GM21447 (cell line): ENCODE data around the gene CH25H.
A peak's percentile ranks its signal among the peaks of the same experiment; 100 is the strongest.
"Not testable (repeated sequence)": the region's sequence is repeated elsewhere in the genome, so short reads cannot be mapped to it uniquely, and the experiment has no call there.

Experiments
- ATAC-seq: cut with Tn5 transposase; IDR thresholded peaks from one replicate; pipeline ENCODE4 v1.9.1; 2021; ENCODE audit not compliant: unreplicated experiment

CH25H gene

GRCh38 chr10:89203237-89203636, 3.9 kb downstream of the CH25H start:
- ATAC-seq = no peak

- ATAC-seq = no peak
Measured at GRCh38 chr10:89202033-89202425, 5.1 kb downstream of the CH25H start.

GRCh38 chr10:89201345-89202032, 5.6 kb downstream of the CH25H start:
- no peak for ATAC-seq

GRCh38 chr10:89197473-89197872, 9.6 kb downstream of the CH25H start:
- ATAC-seq = no peak

GRCh38 chr10:89191301-89191700, 15.8 kb downstream of the CH25H start:
- ATAC-seq = not testable (repeated sequence)

GRCh38 chr10:89189211-89189734, 17.8 kb downstream of the CH25H start:
- no peak for ATAC-seq

- ATAC-seq = no peak
Measured at GRCh38 chr10:89185658-89186057, 21.5 kb downstream of the CH25H start.

- ATAC-seq = no peak
Measured at GRCh38 chr10:89184638-89185037, 22.5 kb downstream of the CH25H start.

GRCh38 chr10:89183571-89183970, 23.5 kb downstream of the CH25H start:
- no peak for ATAC-seq

- no peak for ATAC-seq
Measured at GRCh38 chr10:89182894-89183293, 24.2 kb downstream of the CH25H start.

GRCh38 chr10:89175816-89176215, 31.3 kb downstream of the CH25H start:
- ATAC-seq = no peak

GRCh38 chr10:89173075-89173474, 34.0 kb downstream of the CH25H start:
- ATAC-seq = no peak

GRCh38 chr10:89171996-89172395, 35.1 kb downstream of the CH25H start:
- no peak for ATAC-seq

GRCh38 chr10:89171263-89171872, 35.7 kb downstream of the CH25H start:
- no peak for ATAC-seq

GRCh38 chr10:89168354-89168900, 38.7 kb downstream of the CH25H start:
- ATAC-seq = not testable (repeated sequence)

GRCh38 chr10:89167915-89168314, 39.2 kb downstream of the CH25H start:
- ATAC-seq = no peak

GRCh38 chr10:89165923-89166322, 41.2 kb downstream of the CH25H start:
- ATAC-seq = no peak

- ATAC-seq = no peak
Measured at GRCh38 chr10:89164920-89165319, 42.2 kb downstream of the CH25H start.

- ATAC-seq = peak; percentile 19
Measured at GRCh38 chr10:89164080-89164479, 43.0 kb downstream of the CH25H start.

- peak; percentile 98 for ATAC-seq
Measured at GRCh38 chr10:89163265-89163995, 43.7 kb downstream of the CH25H start.

GRCh38 chr10:89162596-89162995, 44.5 kb downstream of the CH25H start:
- ATAC-seq = no peak

- no peak for ATAC-seq
Measured at GRCh38 chr10:89160339-89160738, 46.8 kb downstream of the CH25H start.
